ENCODE data around the gene TM4SF20.
"Not testable (repeated sequence)": the region's sequence is repeated elsewhere in the genome, so short reads cannot be mapped to it uniquely, and the experiment has no call there.

The TM4SF20 gene

DNA sequence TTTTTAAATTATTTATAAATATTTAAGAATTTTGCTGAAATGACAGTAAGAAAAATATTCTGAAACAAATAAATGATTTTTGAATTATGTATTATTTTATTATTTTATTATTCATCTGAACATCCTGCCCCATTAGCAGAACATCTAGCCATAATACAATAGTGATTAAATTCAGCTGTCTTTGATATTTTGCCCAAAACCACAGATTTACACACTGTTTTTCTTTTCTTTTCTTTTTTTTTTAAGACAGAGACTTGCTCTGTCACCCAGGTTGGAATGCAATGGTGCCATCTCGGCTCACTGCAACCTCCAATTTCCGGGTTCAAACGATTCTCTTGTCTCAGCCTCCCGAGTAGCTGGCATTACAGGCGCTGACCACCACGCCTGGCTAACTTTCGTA is 10.6 kb upstream of the TM4SF20 start:
- DNase-seq (ENCODE audit: low read depth): no peak
- no peak overlapping the region for H3K4me3 ChIP-seq (ENCODE audit: low read length)
- TF ChIP-seq, protein P1, sequence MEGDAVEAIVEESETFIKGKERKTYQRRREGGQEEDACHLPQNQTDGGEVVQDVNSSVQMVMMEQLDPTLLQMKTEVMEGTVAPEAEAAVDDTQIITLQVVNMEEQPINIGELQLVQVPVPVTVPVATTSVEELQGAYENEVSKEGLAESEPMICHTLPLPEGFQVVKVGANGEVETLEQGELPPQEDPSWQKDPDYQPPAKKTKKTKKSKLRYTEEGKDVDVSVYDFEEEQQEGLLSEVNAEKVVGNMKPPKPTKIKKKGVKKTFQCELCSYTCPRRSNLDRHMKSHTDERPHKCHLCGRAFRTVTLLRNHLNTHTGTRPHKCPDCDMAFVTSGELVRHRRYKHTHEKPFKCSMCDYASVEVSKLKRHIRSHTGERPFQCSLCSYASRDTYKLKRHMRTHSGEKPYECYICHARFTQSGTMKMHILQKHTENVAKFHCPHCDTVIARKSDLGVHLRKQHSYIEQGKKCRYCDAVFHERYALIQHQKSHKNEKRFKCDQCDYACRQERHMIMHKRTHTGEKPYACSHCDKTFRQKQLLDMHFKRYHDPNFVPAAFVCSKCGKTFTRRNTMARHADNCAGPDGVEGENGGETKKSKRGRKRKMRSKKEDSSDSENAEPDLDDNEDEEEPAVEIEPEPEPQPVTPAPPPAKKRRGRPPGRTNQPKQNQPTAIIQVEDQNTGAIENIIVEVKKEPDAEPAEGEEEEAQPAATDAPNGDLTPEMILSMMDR (IDR thresholded peaks at IDR 0.05; ENCODE audit: insufficient read depth, low read depth, low read length, missing control alignments): no peak

DNA sequence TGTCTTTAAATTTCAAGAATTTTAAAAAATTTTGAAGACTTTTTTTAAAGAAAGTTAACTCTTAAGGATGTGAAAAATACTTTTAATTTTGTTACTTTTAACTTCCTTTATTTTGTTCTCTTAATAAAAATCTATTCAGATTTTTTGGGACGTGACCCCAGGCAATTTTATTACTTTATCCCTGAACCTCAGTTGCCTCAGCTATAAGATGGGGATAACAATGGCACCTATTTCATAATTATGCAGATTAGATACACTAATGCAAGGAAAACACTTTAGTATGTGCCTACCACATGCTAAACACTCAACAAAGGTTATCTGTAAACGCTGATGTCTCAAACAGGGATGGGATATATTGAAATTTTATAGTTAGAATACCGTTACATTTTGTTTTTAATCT is 10.1 kb upstream of the TM4SF20 start:
- no peak overlapping the region for H3K4me3 ChIP-seq (ENCODE audit: low read length)
- TF ChIP-seq, protein P1 (IDR thresholded peaks at IDR 0.05; ENCODE audit: insufficient read depth, low read depth, low read length, missing control alignments): no peak
- DNase-seq (ENCODE audit: low read depth): no peak

DNA sequence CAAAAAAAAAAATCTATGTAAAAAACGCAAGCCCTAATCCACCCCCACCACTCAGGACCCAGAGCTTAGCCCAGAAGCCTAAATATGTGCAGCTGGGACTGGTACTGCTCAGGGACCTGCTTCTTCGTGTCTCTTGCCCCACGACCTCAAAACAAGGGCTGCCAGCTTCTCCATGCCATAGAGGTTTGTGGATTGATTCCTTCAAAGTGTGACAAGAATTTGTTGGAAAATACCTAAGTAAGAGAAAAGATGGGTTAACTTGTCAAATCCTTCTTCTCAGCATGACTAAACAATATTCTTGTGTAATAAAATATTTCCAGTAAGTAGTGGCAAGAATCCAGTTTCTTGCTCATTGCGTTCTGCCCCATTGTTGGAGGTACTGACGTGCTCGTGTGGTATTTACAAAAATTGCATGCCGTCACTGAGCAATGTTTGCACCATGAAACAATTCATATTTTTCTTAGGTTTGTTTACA is 9.5 kb upstream of the TM4SF20 start:
- DNase-seq (ENCODE audit: low read depth): peak; percentile 95
- TF ChIP-seq, protein P1 (IDR thresholded peaks at IDR 0.05; ENCODE audit: insufficient read depth, low read depth, low read length, missing control alignments): no peak
- no peak overlapping the region for H3K4me3 ChIP-seq (ENCODE audit: low read length)

- DNase-seq (ENCODE audit: low read depth); H3K4me3 ChIP-seq (ENCODE audit: low read length): not testable (repeated sequence)
Observed at GRCh38 chr2:227387583-227387982, 8.5 kb upstream of the TM4SF20 start, which contains the start of gene SCYGR1. SCYGR1 (minus strand) TSS chr2:227387949; CDS start chr2:227387949, 0 bp downstream.

DNA sequence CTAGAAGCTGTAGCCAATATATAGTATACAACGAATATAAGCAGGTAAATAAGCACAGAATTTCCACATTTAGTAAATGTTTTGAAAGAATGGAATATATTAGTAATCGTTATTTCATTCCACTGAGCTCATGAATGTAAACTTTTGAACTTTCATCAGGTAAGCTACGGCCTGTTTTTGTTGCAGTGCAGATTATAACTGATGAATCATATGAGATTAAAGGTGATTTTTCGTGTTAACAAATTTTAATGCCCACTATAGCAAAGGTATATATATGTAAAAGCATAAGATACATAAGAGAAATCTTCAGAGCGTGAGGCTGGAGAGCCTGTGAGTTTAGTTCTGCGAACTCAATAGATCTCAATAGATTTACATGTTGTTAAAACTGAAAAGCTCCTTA is 7.5 kb upstream of the TM4SF20 start:
- H3K4me3 ChIP-seq (ENCODE audit: low read length): no peak overlapping the region
- TF ChIP-seq, protein P1 (IDR thresholded peaks at IDR 0.05; ENCODE audit: insufficient read depth, low read depth, low read length, missing control alignments): no peak
- peak; percentile 57 for DNase-seq (ENCODE audit: low read depth)

DNA sequence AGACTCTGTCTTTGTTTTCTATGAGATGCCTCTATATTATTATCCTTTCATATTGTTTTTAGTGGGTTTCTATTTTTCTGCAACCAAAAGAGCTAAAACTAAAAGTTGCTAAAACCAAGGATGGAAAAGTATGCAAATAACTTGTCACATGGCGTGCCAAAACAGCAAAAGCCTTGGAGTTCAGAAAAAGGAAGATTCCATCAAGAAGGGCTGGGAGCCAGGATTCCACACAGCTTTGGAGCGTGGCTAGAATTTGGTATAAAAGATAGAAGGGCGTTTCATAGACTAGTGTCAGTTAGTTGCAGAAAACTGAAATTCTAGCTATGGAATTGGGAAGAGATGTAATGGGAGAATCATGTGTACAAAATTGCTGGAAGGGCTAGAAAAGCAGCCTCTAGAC is 4.6 kb upstream of the TM4SF20 start:
- TF ChIP-seq, protein P1 (IDR thresholded peaks at IDR 0.05; ENCODE audit: insufficient read depth, low read depth, low read length, missing control alignments): no peak
- no peak for DNase-seq (ENCODE audit: low read depth)
- H3K4me3 ChIP-seq (ENCODE audit: low read length): no peak overlapping the region

GRCh38 chr2:227382241-227382835 is 3.2 kb upstream of the TM4SF20 start:
- not testable (repeated sequence) for H3K4me3 ChIP-seq (ENCODE audit: low read length); DNase-seq (ENCODE audit: low read depth)

- TF ChIP-seq, protein P1 (IDR thresholded peaks at IDR 0.05; ENCODE audit: insufficient read depth, low read depth, low read length, missing control alignments): no peak
- no peak overlapping the region for H3K4me3 ChIP-seq (ENCODE audit: low read length)
- DNase-seq (ENCODE audit: low read depth): peak; percentile 96
Observed at GRCh38 chr2:227378371-227378782, 729 bp downstream of the TM4SF20 start.
